ENCODE data around the gene CCSER1.

CCSER1 gene

DNA sequence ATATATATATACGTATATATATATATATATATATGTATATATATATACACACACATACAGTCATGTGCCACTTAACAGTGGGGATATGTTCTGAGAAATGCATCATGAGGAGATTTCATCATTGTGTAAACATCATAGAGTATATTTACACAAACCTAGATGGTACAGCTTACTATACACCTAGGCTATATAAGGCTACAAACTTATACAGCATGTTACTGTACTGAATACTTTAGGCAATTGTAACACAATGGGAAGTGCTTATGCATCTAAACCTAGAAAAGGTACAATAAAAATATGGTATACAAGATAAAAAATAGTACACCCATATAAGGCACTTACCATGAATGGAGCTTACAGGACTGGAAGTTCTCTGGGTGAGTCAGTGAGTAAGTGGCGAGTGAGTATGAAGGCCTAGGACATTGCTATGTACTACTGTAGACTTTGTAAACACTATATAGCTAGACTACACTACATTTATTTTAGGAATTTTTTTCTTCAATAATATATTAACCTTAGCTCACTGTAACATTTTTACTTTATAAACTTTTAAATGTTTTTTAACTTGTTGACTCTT, 13.2 kb upstream of the CCSER1 start:
- Histone ChIP-seq H3K36me3 (ENCODE audit: low read length) (no peaks in the 10 kb centered on the region), H4K20me1 (ENCODE audit: low read depth, low read length) (no peaks in the 10 kb centered on the region), H3K27me3 (ENCODE audit: low read length) (no peaks in the 10 kb centered on the region), H3K79me2 (ENCODE audit: insufficient read depth, low read length) (no peaks in the 10 kb centered on the region), H3K4me2 (ENCODE audit: low read depth, low read length, poor library complexity, severe bottlenecking) (no peak overlapping the region), H2AFZ (ENCODE audit: low read depth, low read length, severe bottlenecking) (no peak overlapping the region), H3K27ac (ENCODE audit: low read depth, low read length) (no peak overlapping the region), H3K9me2 (replicated peaks; ENCODE audit: insufficient read depth, low read length) (no peaks in the 10 kb centered on the region), H3F3A (ENCODE audit: insufficient read depth) (no peaks in the 10 kb centered on the region), H3K4me3 (ENCODE audit: insufficient read depth, low read length, poor library complexity, severe bottlenecking) (no peak overlapping the region), H3K9me3 (ENCODE audit: insufficient read depth, low read length) (no peaks in the 10 kb centered on the region), H3K9ac (ENCODE audit: low read length) (no peak overlapping the region)
- TF ChIP-seq, protein P1, sequence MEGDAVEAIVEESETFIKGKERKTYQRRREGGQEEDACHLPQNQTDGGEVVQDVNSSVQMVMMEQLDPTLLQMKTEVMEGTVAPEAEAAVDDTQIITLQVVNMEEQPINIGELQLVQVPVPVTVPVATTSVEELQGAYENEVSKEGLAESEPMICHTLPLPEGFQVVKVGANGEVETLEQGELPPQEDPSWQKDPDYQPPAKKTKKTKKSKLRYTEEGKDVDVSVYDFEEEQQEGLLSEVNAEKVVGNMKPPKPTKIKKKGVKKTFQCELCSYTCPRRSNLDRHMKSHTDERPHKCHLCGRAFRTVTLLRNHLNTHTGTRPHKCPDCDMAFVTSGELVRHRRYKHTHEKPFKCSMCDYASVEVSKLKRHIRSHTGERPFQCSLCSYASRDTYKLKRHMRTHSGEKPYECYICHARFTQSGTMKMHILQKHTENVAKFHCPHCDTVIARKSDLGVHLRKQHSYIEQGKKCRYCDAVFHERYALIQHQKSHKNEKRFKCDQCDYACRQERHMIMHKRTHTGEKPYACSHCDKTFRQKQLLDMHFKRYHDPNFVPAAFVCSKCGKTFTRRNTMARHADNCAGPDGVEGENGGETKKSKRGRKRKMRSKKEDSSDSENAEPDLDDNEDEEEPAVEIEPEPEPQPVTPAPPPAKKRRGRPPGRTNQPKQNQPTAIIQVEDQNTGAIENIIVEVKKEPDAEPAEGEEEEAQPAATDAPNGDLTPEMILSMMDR (IDR thresholded peaks at IDR 0.05; ENCODE audit: insufficient read depth, low read length, poor library complexity, severe bottlenecking), result no peak
- no peak for TF ChIP-seq EZH2phosphoT487 (conservative IDR thresholded peaks at IDR 0.05; ENCODE audit: low read length)

DNA sequence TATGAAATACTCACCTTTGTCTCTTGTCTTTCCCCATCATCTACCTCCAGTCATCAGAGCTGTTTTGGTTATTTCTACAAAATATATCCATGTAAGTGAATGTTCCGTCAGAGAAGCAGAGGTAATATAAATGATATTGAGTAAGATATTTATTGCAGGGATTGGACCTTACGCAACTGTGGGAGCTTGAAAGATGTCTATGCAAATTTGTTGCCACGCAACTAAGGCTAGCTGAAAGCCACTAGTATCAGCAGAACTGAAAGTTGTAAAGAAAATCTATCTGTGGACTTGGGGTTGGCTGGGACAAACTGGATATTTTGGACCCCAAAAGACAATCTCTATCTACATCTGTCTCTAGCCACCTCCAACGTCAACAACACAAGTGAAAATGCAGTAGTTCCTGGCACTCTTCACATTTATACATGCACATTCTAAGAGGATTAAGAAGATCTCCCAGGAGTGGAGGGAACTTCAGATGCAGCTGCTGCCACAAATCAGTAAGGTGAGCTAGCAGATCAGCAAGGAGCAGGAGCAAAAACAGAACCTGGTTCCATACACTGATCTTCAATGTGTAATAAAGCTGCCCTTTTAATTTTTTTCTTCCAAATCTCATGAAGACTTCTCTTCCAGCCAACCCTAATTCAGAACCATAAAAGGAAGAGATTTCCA, 8.5 kb upstream of the CCSER1 start:
- H3K9me3 ChIP-seq (ENCODE audit: insufficient read depth, low read length), result no peaks in the 10 kb centered on the region
- H3K9me2 ChIP-seq (replicated peaks; ENCODE audit: insufficient read depth, low read length), result no peaks in the 10 kb centered on the region
- TF ChIP-seq, protein P1 (IDR thresholded peaks at IDR 0.05; ENCODE audit: insufficient read depth, low read length, poor library complexity, severe bottlenecking), result no peak
- no peak for TF ChIP-seq EZH2phosphoT487 (conservative IDR thresholded peaks at IDR 0.05; ENCODE audit: low read length)
- no peaks in the 10 kb centered on the region for H3K79me2 ChIP-seq (ENCODE audit: insufficient read depth, low read length)
- H4K20me1 ChIP-seq (ENCODE audit: low read depth, low read length), result no peaks in the 10 kb centered on the region
- H3K27ac ChIP-seq (ENCODE audit: low read depth, low read length), result no peak overlapping the region
- no peak overlapping the region for H3K4me3 ChIP-seq (ENCODE audit: insufficient read depth, low read length, poor library complexity, severe bottlenecking)
- no peak overlapping the region for H3K9ac ChIP-seq (ENCODE audit: low read length)
- H3K36me3 ChIP-seq (ENCODE audit: low read length), result no peaks in the 10 kb centered on the region
- H2AFZ ChIP-seq (ENCODE audit: low read depth, low read length, severe bottlenecking), result no peak overlapping the region
- no peaks in the 10 kb centered on the region for H3F3A ChIP-seq (ENCODE audit: insufficient read depth)
- H3K27me3 ChIP-seq (ENCODE audit: low read length), result no peaks in the 10 kb centered on the region
- no peak overlapping the region for H3K4me2 ChIP-seq (ENCODE audit: low read depth, low read length, poor library complexity, severe bottlenecking)

DNA sequence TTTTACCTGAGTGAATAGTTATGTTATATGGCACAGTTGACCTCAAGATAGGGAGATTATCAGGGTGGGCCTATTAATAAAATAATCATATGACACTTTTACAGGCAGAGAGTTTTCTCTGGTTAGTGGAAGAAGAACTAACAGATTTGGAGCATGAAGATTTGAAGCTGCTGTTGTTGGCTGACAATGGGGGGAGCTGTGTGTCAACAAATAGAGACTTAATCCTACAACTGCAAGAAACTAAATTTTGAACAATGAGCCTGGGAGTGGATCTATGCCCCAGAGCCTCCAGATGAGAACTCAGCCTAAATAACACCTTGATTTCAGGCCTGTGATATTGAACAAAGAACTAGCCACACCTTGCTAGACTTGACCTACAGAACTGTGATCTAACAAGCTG, 7.2 kb upstream of the CCSER1 start:
- H2AFZ ChIP-seq (ENCODE audit: low read depth, low read length, severe bottlenecking), result no peak overlapping the region

More for the DNA sequence above, 7.2 kb upstream of the CCSER1 start:
- Histone ChIP-seq H3K4me2 (ENCODE audit: low read depth, low read length, poor library complexity, severe bottlenecking) (no peak overlapping the region), H3K9me2 (replicated peaks; ENCODE audit: insufficient read depth, low read length) (no peaks in the 10 kb centered on the region), H3K79me2 (ENCODE audit: insufficient read depth, low read length) (no peaks in the 10 kb centered on the region), H3K4me3 (ENCODE audit: insufficient read depth, low read length, poor library complexity, severe bottlenecking) (no peak overlapping the region), H3K27ac (ENCODE audit: low read depth, low read length) (no peak overlapping the region), H3K9me3 (ENCODE audit: insufficient read depth, low read length) (no peaks in the 10 kb centered on the region), H3K36me3 (ENCODE audit: low read length) (no peaks in the 10 kb centered on the region), H3K9ac (ENCODE audit: low read length) (no peak overlapping the region), H3K27me3 (ENCODE audit: low read length) (no peaks in the 10 kb centered on the region), H3F3A (ENCODE audit: insufficient read depth) (no peaks in the 10 kb centered on the region), H4K20me1 (ENCODE audit: low read depth, low read length) (no peaks in the 10 kb centered on the region)
- TF ChIP-seq, protein P1 (IDR thresholded peaks at IDR 0.05; ENCODE audit: insufficient read depth, low read length, poor library complexity, severe bottlenecking), result no peak
- no peak for TF ChIP-seq EZH2phosphoT487 (conservative IDR thresholded peaks at IDR 0.05; ENCODE audit: low read length)

All from SU-DHL-6 (cell line).